ENCODE data around the gene ZRSR2.
"Not testable (repeated sequence)": the region's sequence is repeated elsewhere in the genome, so short reads cannot be mapped to it uniquely, and the experiment has no call there.

ZRSR2 gene, protein sequence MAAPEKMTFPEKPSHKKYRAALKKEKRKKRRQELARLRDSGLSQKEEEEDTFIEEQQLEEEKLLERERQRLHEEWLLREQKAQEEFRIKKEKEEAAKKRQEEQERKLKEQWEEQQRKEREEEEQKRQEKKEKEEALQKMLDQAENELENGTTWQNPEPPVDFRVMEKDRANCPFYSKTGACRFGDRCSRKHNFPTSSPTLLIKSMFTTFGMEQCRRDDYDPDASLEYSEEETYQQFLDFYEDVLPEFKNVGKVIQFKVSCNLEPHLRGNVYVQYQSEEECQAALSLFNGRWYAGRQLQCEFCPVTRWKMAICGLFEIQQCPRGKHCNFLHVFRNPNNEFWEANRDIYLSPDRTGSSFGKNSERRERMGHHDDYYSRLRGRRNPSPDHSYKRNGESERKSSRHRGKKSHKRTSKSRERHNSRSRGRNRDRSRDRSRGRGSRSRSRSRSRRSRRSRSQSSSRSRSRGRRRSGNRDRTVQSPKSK

DNA sequence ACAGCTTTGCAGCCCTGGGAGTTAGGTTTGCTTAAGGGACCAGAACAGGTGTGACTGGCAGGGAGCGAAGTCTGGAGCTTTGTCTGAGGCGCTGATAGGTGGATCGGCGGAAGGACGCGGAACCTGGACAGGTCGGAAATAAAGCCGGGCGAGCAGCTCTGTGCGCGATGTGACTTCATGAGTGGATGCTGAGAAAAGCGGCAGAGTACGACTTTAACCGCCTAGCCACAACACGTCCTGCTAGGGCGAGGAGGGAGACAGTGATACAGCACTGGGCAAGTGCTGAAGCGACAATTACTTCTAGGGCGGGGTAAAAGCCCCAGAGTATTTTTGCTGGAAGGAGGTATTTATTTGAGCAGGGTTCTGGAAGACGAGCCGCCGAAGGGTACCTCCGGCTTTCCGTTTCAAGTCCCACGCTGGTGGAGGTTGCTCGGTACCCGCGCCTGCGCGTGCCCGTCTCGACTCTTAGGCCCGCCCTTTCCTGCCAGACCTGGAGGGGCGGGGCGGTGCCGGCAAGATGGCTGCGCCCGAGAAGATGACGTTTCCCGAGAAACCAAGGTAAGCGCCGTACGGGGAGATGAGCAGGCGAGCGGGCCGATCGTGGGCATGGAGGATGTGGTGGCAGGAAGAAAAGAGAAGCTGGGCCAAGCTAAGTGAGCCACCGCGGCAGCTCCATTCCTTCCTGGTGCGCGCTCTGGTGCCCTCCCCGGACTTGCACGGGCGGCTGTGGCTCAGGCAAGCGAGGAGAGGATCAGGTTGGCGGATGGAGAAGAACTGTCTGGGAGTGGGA is at the start of gene ZRSR2:
Gene ZRSR2, plus strand, starts transcription at position 506 of the 790 bp plus-strand sequence. Its CDS starts 12 bp downstream, at position 518.
- DNase-seq = peak; percentile 20

DNA sequence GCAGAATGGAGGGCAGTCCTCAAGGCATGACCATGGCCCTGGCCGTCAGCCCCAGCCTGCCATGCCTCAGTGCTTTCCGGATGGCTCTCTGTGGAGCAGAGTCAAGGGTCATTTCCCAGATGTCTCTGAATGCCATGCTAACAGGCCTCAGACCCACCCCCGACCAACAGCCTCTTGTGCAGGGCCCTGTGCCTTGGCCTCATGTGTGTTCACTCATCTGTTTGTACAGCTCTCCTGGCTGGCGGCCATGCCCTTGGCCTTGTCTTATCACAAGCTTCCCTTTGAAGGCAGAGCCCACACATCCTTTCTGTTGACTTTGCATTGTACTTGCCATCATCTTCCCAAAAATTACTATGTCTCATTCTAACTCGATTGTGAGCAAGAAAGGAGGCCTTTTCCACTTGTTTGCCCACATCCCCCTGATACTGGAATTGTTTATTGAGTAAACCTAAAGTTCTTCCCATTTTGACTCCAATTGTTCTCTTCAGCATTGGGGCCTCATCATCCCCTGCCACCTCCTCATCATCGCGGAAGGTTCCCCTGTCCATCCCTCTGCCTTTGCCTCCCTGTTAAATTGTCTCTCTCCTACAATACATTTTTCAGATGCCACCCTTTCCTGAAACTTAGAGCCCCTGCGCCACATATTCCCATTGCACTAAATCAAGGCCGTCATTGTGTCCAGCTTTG is 46.0 kb upstream of the ZRSR2 start:
- no peak for DNase-seq

DNA sequence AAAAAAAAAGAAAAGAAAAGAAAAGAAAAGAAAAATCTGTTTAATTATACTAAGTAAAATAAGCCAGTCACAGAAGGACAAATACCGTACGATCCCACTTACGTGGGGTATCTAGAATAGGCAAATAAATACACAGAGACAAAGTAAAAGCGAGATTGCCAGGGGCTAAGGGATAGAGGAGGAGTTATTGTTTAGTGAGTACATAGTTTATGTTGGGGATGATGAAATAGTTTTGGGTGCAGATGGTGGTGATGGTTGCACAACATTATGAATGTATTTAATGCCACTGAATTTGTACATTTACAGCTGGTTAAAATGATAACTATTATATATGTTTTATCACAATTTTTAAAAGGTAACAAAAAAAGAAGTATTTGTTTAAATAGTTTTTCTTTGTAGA is 45.1 kb upstream of the ZRSR2 start:
- no peak for DNase-seq

DNA sequence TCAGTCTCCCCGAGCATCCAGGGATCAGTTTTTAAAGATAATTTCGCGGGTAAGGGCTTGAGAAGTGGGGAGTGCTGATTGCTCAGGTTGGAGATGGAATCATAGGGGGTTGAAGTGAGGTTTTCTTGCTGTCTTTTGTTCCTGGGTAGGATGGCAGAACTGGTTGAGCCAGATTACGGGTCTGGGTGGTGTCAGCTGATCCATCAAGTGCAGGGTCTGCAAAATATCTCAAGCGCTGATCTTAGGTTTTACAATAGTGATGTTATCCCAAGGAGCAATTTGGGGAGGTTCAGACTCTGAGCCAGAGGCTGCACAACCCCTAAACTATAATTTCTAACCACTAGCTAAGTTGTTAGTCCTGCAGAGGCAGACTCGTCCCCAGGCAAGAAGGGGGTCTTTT is 43.6 kb upstream of the ZRSR2 start:
- DNase-seq = not testable (repeated sequence)

DNA sequence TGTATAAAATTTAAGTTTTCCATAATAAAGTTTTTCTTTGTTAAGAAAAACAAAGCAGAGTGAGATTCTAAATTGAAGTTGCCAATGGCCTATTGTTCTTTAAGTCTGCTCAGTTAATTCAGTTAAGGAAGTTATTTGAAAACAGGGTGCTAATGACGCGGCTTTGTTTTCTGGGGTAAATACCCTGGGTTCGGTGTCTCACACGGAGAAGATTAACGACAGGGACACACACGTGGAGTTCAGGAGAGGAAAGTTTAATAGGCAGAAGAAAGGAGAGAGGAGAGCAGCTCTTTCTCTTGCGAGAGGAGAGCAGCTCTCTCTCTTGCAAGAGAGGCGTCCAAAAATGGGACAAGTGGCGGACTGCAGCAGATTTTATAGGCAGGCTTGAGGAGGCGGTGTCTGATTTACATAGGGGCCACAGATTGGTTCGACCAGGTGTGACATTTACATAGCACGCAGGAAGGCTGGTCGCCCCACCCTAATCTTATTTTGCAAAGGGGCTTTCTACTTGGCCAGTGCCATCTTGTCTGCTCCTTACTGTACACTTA is 42.6 kb upstream of the ZRSR2 start:
- DNase-seq = no peak

DNA sequence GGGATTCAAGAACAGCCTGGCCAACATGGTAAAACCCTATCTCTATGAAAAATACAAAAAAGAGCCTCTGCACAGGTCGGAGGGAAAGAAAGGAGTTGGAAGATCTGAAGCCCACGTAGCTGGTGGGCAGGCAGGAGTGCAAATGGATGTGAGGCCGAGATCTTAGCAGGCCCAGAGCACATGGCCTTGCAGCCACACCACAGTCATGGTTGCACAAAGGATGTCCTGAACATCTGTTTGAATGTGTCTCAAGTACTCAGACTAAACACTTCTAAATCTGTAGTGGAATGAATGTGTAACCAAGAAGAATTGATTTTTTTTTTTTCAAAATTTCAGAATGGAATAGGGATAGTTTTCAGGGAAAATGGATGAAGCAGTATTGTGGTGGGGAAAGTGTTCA is 41.4 kb upstream of the ZRSR2 start:
- DNase-seq = no peak

DNA sequence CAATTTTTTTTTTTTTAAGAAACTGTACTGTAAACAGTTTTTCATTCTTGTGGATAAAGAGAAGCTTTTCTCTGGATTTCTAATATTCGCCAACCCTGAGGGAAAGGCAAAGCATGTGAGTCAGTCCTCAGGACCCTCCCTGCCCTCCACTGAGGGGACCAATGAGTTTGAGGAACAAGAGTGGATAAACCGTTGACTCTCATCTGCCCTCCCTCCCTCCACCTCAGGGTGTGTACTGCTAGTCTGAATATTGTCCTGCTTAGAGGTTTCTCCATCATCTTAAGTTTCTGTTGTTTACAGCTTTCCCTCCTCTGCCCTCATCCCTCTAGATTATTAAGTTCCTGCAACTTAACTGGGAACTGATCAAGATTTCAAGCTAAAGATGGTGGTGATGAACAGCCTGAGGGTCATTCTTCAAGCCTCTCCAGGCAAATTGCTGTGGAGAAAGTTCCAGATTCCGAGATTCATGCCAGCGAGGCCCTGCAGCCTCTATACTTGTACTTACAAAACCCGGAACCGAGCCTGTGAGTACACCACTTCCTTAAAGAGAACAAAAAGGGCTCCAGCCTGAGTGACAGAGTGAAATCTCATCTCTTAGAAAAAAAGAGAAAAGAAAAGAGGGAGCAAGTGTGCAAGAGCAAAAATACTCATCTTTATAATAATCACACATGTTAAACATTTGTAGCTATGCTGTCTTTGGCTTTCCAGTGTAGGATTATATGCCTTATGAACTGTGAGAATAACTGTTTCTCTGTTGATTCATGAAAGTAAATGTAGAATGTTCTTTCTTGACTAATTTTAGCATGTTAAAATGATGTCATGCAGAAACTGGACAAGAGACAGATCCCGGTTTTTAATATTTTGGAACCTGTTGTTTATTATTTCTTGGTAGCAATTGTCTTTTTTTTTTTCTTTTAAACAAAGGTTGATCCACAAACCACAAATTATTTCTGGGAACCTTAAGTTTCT is 40.4 kb upstream of the ZRSR2 start:
- DNase-seq = no peak

DNA sequence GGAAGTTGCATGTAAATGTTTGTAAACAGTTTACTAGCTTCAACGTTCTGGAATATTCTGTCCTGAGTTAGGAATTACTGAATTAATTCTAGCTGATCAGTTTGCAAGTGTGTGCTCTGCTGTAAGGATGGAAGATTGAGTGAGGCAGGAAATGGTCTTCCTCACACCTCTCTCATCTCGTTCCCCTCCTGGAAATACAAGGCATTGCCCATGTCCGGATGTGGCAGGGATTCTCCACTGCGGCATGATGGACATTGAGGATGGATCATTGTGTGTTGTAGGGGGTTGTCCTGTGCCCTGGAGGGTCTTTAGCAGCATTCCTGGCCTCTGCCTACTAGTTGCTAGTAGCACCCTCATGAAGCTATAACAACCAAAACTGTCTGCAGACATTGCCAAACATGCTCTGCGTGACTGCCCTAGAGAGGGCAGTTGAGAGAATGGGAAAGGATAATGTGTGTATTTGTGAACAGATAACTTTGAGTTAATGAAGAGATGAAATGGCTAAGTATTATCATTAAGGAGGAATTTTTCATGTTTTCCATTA is 39.6 kb upstream of the ZRSR2 start:
- DNase-seq = no peak

DNA sequence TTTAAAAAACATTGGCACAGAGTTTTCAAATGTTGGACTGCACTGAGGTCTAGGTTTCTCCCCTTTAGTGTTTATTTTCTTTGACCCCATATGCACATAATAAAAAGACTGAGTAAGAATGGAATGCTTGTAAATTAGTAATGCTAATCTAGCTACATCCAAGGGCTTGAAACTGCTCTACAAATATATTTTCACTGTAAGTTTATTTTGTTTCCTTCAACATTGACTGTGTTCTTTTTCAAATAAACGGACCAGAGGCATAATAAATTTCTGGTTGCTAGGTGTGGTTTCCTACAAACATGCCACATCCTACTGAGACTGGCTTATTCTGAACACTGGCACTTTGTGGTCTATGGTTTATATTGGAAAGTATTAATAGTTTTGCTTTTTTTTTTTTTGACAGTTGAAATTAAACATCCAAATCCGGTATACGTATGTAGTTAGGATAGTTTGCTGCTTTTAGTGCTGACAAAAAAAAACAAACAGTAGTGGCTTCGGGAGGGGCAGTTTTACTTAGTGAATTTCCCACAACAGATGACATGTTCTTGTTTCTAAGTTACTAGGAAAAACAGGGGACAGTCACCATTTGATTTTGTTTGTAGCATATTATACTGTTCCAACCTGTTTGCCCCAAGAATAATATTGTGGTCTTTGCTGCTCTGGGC is 39.0 kb upstream of the ZRSR2 start:
- DNase-seq = no peak

DNA sequence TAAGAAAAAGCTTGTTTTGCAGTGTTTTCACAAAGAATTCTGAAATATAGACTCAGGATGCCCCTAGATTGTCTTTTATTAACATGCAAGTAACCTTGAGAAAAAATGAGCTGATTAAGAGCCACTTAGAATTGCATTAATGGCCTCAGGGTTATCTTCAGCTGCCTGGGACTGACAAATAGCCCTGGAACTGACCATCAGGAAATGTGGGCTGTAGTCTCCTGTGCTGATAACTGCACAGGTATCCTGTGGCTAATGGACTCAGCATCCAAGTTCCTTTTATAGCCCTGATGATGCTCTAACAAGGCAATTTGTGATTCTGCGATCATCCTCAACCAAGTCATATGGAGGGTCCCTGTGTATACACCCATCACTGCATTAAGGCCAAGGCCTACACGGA is 35.2 kb upstream of the ZRSR2 start:
- DNase-seq = no peak

DNA sequence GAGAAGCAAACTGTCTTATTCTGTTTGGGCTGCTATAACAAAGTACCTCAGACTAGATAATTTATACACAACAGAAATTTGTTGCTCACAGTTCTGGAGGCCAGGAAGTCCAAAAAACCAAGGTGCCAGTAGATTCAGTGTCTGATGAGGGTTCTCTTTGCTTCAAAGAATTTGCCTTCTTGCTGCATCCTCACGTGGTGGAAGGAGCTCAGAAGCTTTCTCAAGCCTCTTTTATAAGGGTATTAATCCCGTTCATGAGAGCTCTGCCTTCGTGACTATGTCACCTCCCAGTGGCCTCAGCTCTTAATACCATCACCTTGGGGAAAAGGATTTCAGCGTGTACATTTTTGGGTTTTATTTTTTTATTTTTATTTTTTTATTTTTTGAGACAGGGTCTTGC is 32.1 kb upstream of the ZRSR2 start:
- no peak for DNase-seq

DNA sequence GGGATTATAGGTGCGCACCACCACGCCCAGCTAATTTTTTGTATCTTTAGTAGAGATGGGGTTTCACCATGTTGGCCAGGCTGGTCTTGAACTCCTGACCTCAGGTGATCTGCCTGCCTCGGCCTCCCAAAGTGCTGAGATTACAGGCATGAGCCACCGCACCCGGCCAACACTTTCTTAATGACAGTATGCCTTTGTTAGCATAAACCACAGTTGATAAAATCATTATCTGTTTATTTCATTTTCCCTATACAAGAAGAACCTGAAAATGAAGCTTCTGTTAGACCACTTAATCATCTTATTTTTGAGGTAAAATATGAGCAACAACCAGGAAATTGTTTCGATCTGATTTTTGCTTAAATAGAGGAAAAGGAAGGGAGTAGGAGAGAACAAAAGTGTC is 30.4 kb upstream of the ZRSR2 start:
- DNase-seq = not testable (repeated sequence)

DNA sequence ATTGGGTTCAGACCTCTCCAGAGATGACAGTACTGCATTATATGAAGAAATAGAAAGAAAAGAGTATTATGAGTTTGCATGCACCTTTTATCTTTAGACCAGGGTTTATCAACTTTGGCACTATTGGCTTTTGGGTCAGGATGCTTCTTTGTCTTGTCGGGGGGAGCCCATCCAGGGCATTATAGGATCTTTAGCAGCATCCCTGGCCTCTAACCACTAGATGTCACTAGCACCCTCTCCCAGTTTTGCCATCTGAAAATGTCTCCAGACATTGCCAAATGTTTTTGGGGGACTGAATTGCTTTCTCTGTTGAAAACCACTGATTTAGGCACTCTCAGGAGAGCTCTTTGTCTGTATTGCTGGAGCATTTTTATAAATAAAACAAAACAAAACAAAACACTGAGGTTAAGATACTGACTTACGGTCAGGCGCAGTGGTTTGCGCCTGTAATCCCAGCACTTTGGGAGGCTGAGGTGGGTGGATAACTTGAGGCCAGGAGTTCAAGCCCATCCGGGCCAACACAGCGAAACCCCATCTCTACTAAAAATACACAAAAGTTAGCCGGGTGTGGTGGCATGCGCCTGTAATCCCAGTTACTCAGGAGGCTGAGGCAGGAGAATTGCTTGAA is 28.6 kb upstream of the ZRSR2 start:
- DNase-seq = peak; percentile 0

DNA sequence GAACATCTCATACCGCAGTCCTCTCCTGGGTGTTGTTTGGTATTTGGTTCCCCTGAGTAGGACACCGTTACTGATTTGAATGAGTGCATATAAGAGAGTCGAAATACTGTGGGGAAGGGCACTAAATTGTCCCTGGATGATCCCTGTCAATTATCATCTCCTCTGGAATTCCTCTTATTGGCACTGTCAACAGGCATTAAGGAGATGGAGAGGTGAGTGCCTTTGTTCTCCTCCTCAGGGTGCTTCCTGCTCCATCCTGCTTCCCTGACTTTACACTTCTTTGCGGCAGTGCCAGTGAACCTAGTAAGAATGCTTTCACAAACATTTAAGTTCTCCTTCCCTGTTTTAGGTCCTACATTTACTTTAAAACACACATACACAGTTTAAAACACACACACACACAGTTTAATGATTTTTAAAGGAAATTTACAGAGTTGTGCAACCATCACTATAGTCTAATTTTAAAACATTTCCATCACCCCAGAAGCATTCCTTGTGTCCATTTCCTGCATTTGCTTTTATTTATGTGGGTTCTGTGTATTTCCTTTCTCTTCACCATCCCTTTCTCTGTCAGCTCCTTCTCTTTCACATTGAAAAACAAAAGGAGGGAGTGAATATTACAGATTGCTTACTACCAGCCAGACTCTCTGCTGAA is 20.9 kb upstream of the ZRSR2 start:
- DNase-seq = no peak

DNA sequence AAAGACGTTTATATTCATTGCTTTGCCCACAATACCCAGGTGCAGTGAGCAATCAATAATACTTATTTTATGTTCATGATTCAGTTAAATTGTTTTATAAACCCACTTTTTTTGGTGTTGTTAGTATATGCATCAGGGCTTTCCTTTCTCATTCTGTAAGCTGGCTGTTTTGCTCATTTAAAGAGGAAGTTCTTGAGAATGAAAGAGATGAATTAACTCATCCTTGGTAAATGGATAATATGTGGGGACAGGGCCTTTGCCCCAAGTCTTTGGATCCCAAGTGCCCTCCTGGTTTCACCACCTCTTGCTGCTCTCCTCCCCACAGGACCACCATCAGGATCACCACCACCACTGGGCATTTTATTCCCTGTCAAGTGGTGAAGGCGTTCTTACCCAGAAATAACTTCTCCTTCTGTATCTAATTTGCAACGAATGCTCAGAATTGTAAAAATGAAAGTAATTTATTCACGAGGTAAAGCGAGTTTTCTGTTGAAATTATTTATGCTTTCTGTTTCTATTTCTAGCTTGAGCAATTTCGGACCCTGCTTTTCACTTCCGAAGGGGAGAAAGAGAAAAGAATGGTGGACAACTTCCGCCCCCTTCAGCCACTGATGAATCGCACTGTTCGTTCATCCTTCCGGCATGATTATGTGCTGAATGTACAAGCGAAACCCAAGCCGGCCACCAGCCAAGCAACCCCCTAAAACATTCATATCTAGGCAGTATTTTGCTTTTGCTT is 8.2 kb upstream of the ZRSR2 start:
- DNase-seq = no peak

DNA sequence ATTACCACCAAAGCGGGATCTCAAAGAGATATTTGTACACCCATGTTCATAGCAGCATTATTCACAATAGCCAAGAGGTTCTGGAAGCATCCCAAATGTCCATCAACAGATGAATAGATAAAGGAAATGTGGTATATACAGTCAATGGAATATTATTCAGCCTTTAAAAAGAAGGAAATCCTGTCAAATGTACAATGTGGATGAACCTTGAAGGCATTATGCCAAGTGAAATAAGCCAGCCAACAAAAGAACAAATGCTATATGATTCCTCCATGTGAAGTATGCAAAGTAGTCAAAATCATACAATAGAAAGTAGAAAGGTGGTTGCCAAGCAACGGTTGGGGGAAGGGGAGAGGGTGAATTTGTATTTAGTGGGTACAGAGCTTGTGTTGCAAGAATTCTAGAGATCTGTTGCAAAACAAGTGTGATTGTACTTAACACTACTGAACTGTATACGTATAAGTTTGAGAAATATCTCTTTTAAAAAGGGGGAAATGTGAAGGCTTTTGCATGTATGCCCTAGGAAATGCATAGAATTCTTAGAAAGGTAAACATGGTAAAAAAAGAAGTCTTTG is 5.0 kb upstream of the ZRSR2 start:
- no peak for DNase-seq

DNA sequence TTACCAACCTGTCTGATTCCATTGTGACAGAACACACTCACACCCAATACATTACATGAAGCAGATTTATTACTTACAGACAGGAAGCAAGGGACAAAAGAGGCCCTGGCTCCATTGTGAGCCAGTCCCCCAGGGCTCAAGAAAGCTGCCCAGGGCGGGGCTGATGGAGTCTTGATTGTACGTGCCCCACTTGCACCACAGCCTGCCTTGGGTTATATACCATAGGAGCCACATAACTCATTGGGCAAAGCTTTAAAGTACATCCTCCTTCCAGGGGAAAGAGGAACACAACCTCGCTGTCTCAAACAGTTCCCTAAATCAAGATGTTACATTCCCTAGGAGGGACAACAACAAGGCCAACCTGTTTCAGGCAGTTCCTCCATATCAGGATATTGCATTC is 3.4 kb upstream of the ZRSR2 start:
- no peak for DNase-seq

DNA sequence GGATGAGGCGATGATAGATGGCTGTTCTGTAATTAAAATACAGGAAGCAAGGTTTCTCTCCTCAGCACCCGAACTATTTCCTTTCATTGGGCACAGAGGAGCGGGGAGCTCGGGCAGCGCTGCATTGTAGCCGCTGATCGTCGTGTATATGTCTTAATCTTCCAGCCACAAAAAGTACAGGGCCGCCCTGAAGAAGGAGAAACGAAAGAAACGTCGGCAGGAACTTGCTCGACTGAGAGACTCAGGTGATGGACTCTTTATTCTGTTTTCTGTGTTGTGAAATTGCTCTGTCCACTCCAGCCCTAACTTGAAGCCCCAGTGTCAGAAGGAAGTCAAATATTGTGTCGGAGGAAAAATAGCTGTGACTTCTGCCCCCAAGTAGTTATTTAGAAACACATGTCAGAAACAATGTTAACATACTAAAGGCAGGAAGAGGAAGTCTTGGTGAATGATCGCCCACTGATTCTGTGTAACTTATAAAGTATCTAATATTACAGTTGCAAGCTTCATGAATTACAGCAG is 546 bp downstream of the ZRSR2 start:
- no peak for DNase-seq

DNA sequence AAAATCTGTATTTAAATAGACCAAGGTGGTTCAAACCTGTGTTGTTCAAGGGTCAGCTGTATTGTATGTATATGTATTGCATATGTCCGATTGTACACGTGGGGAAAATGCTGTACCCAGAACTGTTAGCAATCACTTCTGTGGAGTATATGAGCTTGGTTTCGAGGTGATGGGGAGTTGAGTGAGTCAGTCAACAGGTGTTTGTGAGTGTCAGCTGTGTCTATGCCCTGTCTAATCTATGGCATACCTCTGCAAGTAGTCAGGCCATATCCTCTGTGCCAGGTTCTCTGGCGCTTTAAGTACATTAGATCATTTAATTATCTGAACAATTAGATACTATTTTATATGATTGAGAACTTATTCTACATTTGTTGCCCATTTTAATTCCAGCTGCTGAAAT is 7.4 kb downstream of the ZRSR2 start:
- no peak for DNase-seq

All from NCI-H1694 (cell line).